GM12873 (cell line): ENCODE measurements around the gene ATM.

Experiments
- TF ChIP-seq, protein P1 (sequence below): IDR thresholded peaks from 2 replicates; pipeline ENCODE4 v1.5.1; 2012; ENCODE audit warnings: low read depth, mild to moderate bottlenecking, moderate library complexity, low read length, control low read depth; ENCODE audit not compliant: insufficient read depth; ENCODE audit errors: missing control alignments

ATM gene

GRCh38 chr11:108322666-108323065 is 99.8 kb downstream of the ATM start:
- TF ChIP-seq, protein P1, sequence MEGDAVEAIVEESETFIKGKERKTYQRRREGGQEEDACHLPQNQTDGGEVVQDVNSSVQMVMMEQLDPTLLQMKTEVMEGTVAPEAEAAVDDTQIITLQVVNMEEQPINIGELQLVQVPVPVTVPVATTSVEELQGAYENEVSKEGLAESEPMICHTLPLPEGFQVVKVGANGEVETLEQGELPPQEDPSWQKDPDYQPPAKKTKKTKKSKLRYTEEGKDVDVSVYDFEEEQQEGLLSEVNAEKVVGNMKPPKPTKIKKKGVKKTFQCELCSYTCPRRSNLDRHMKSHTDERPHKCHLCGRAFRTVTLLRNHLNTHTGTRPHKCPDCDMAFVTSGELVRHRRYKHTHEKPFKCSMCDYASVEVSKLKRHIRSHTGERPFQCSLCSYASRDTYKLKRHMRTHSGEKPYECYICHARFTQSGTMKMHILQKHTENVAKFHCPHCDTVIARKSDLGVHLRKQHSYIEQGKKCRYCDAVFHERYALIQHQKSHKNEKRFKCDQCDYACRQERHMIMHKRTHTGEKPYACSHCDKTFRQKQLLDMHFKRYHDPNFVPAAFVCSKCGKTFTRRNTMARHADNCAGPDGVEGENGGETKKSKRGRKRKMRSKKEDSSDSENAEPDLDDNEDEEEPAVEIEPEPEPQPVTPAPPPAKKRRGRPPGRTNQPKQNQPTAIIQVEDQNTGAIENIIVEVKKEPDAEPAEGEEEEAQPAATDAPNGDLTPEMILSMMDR: no peak

DNA sequence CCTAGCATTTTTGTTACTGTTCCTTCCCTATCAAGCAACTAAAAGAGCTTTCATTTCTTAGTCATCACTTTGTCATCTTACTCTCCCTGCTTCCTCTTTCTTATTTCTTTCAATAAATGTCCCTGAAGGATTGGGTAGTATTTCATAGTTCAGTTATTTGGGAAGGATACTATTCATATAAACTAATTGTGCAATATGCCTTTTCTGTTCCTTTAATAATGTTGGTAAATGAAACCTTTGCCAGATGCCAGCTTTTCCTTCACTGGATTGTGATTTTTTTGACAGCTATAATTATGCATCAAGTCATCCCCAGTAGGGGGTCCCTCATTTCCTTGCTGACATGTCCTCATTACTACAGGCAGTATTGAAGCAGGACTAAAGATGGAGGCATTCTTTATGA is 101.7 kb downstream of the ATM start:
- TF ChIP-seq, protein P1: no peak

DNA sequence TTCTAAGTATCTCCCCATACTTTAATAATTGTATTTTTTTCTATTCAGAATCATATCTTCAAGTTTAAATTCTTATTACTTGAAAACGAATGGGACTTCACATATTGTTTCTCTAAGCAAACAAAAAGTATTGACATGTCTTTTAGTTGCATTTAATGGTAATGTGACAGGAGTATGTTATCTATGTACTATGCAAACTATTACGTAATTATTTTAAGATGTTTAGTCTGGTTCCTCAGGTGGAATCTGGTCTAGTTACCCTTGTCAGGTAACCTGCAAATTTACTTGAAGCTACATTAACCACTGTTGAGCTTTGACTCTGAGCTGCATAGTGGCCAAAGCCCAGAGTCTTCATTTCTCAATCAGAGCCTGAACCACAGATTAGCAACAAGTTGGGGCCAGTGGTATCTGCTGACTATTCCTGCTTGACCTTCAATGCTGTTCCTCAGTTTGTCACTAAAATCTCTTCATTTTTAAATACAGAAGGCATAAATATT is 110.6 kb downstream of the ATM start:
- TF ChIP-seq, protein P1: no peak

- TF ChIP-seq, protein P1: no peak
Measured at GRCh38 chr11:108338750-108339149, 115.9 kb downstream of the ATM start.

GRCh38 chr11:108340973-108341372 is 118.1 kb downstream of the ATM start:
- TF ChIP-seq, protein P1: no peak

DNA sequence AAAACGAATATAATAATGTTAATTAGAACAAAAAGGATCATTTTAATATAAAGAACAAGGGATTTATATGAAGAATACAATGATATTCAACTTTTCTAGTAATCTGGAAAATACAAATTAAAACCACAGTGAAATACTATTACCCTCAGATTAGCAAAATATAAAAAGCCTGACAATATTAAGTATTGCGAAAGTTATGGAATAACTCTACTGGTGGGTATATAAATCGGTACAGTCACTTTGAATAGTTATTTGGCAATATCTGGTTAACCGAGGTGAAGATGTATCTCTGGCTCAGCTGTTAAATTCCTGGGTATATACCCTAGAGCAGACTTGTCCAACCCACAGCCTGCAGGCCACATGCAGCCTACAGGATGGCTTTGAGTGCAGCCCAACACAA is 118.8 kb downstream of the ATM start:
- TF ChIP-seq, protein P1: no peak

GRCh38 chr11:108343714-108344113 is 120.8 kb downstream of the ATM start:
- TF ChIP-seq, protein P1: no peak

- TF ChIP-seq, protein P1: no peak
Measured at GRCh38 chr11:108345767-108346166, 122.9 kb downstream of the ATM start.
